B cell (primary cell): ENCODE measurements around the gene RPH3AL. TPM values are rescaled to one million over a fixed set of nuclear protein-coding genes. Genes with fewer than 3 reads are reported as not detected.

Source experiments
- ATAC-seq: fragments of 200-7000 bp; cut with Tn5 transposase; one replicate; pipeline ENCODE4 v1.10.0; 2021; ENCODE audit warnings: low read depth, mild to moderate bottlenecking, moderate number of reproducible peaks, moderate library complexity
- CTCF ChIA-PET: fragments of 350-600 bp; sonication (Branson Sonifier 250); formaldehyde crosslinking; loops from one replicate; lab custom pipeline; 2021; ENCODE audit warnings: antibody characterized with exemption, inconsistent platforms; lab: Charles Lee
- POLR2A ChIA-PET: fragments of 350-600 bp; sonication (Branson Sonifier 250); formaldehyde crosslinking; loops from one replicate; lab custom pipeline; 2021; ENCODE audit warnings: antibody characterized with exemption; lab: Charles Lee
- DNase-seq: peaks from one replicate; pipeline ENCODE4 v3.0.0; 2013
- H2AFZ ChIP-seq: 2 replicates; pipeline ENCODE4 v1.6.1; 2012; ENCODE audit warnings: mild to moderate bottlenecking, low read depth, low read length; ENCODE audit not compliant: insufficient read depth, poor library complexity, severe bottlenecking
- H3K27ac ChIP-seq, 2 donors: 1 replicate in 1 of 2; 2 replicates in 1 of 2; pipeline ENCODE4 v1.5.1; 2012 to 2013; ENCODE audit warnings: low read length in 2 of 2, mild to moderate bottlenecking in 2 of 2, moderate library complexity in 1 of 2
- H3K27me3 ChIP-seq, 4 experiments: fragments of 200-600 bp in 1 of 4; sonication (generic) in 1 of 4; replicated peaks in 1 of 4; 1 replicate in 2 of 4; 2 replicates in 2 of 4; pipeline versions ENCODE4 v1.6.1 to v1.7.0; 2013 to 2016; ENCODE audit warnings: low read length in 3 of 4, mild to moderate bottlenecking in 2 of 4, mixed read lengths in 1 of 4, moderate library complexity in 1 of 4; ENCODE audit not compliant: insufficient read depth in 4 of 4, control insufficient read depth in 3 of 4; ENCODE audit errors: control extremely low read depth in 1 of 4
- H3K36me3 ChIP-seq, 2 experiments: replicated peaks in 1 of 2; 1 replicate in 1 of 2; 2 replicates in 1 of 2; pipeline versions ENCODE4 v1.6.1 to v1.7.1; 2013; ENCODE audit warnings: low read length in 1 of 2; ENCODE audit not compliant: insufficient read depth in 2 of 2, control insufficient read depth in 1 of 2; ENCODE audit errors: control extremely low read depth in 1 of 2, extremely low read depth in 1 of 2
- H3K4me1 ChIP-seq, 2 donors: fragments of 200-600 bp in 1 of 2; sonication (generic) in 1 of 2; 1 replicate in 1 of 2; 2 replicates in 1 of 2; pipeline versions ENCODE4 v1.5.1 to v1.6.1; 2013 to 2017; ENCODE audit warnings: low read length in 2 of 2; ENCODE audit not compliant: control insufficient read depth in 2 of 2, insufficient read depth in 2 of 2
- H3K4me2 ChIP-seq: replicated peaks from 2 replicates; pipeline ENCODE3; 2012; ENCODE audit warnings: mild to moderate bottlenecking, low read depth, low read length; ENCODE audit not compliant: poor library complexity, severe bottlenecking
- H3K4me3 ChIP-seq, 5 experiments: fragments of 200-600 bp in 1 of 5; sonication (generic) in 1 of 5; 1 replicate in 3 of 5; 2 replicates in 2 of 5; pipeline versions ENCODE4 v1.5.1 to v1.7.0; 2011 to 2016; ENCODE audit warnings: low read length in 4 of 5, mild to moderate bottlenecking in 4 of 5, low read depth in 2 of 5, control low read depth in 1 of 5, moderate library complexity in 1 of 5; ENCODE audit not compliant: insufficient read depth in 1 of 5; ENCODE audit errors: control extremely low read depth in 1 of 5, extremely low read depth in 1 of 5
- H3K79me2 ChIP-seq: fragments of 200-600 bp; sonication (generic); one replicate; pipeline ENCODE4 v1.6.0; 2016; ENCODE audit warnings: low read length; ENCODE audit not compliant: control insufficient read depth, insufficient read depth
- H3K9ac ChIP-seq: fragments of 200-600 bp; sonication (generic); 2 replicates; pipeline ENCODE4 v1.6.1; 2017; ENCODE audit warnings: mild to moderate bottlenecking, low read length, moderate library complexity
- H3K9me3 ChIP-seq, 3 donors: one replicate each; pipeline versions ENCODE4 v1.6.1 to v1.7.1; 2013; ENCODE audit warnings: low read length in 2 of 3; ENCODE audit not compliant: control insufficient read depth in 2 of 3, insufficient read depth in 1 of 3; ENCODE audit errors: control extremely low read depth in 1 of 3
- H4K20me1 ChIP-seq: 2 replicates; pipeline ENCODE4 v1.6.0; 2012; ENCODE audit warnings: mild to moderate bottlenecking, low read length; ENCODE audit not compliant: insufficient read depth, control insufficient read depth, poor library complexity, severe bottlenecking
- H3K27ac Mint-ChIP-seq: one replicate; pipeline ENCODE4 v1.8.0; 2021; ENCODE audit warnings: mixed read lengths
- H3K27me3 Mint-ChIP-seq: one replicate; pipeline ENCODE4 v1.8.0; 2021; ENCODE audit warnings: mixed read lengths
- H3K4me1 Mint-ChIP-seq: one replicate; pipeline ENCODE4 v1.8.0; 2021; ENCODE audit warnings: mixed read lengths
- H3K4me3 Mint-ChIP-seq: one replicate; pipeline ENCODE4 v1.8.0; 2021; ENCODE audit warnings: mixed read lengths
- H3K9me3 Mint-ChIP-seq: one replicate; pipeline ENCODE4 v1.8.0; 2022; ENCODE audit warnings: mixed read lengths; ENCODE audit not compliant: insufficient read depth
- EZH2 ChIP-seq: IDR thresholded peaks from 2 replicates; pipeline ENCODE4 v1.6.1; 2012; ENCODE audit warnings: borderline replicate concordance, low read depth, mild to moderate bottlenecking, moderate library complexity, low read length; ENCODE audit not compliant: insufficient read depth, poor library complexity, severe bottlenecking
- WGBS: methylation state at CpG from one replicate; pipeline ENCODE4 v1.1.5; 2013; ENCODE audit warnings: missing lambda C conversion rate; ENCODE audit not compliant: insufficient coverage; 5-methylcytosine and 5-hydroxymethylcytosine counted together
- intact Hi-C: fragments of 100-400 bp; cut with micrococcal nuclease; formaldehyde crosslinking; loops from one replicate; pipeline ENCODE4 v1.10.0; 2022
- polyA plus RNA-seq: library from polyadenylated mRNA; depleted of rRNA; stranded (reverse); fragments of >200 nt; gene quantifications from 2 replicates; pipeline ENCODE4 v1.2.3, GENCODE V29; 2012
- total RNA-seq, 2 donors: library from RNA; stranded (reverse); fragments of 120-200 nt in 1 of 2; gene quantifications; 1 replicate in 1 of 2; 2 replicates in 1 of 2; pipeline versions ENCODE4 v1.2.3 to v1.2.4, GENCODE V29; 2013 to 2022
- TF ChIP-seq, protein P1 (sequence below): fragments of 200-600 bp; IDR thresholded peaks from one replicate; pipeline ENCODE4 v1.8.0; 2022; ENCODE audit warnings: antibody characterized with exemption, mild to moderate bottlenecking

Gene RPH3AL
- total and polyA plus RNA-seq, 2 donors (not counting 1 experiment from before 2014, with no cell fraction given): 10.8 to 13.3 TPM

DNA sequence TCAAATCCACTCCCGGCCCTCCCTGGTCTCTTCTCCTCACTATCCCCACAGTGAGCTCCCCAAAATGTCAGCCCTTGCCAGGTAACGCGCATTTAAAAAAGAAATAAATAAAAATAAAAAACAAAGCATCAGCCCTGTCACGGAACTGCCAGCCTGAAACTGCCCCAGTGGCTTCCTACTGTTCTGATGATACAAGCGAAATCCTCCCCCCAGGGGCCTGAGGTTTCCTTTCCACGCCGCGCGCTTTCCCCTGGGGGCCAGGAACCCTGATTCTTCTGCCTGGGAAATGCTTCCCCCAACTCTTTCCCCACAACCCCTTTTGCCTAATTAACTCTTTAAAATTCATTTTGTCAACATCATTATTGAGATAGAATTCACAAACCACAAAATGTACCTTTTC lies 12.2 kb upstream of the RPH3AL start:
- Histone ChIP-seq H3K27me3 (peaks cover 0 to 12% (median 0%) of the 10 kb centered on the region in 4 experiments), H3K4me1 (peaks cover 0 to 6% of the 10 kb centered on the region in 2 donors), H3K79me2 (no peaks in the 10 kb centered on the region), H4K20me1 (no peaks in the 10 kb centered on the region), H3K9ac (no peak overlapping the region), H3K27ac (no peak overlapping the region), H3K4me2 (no peak overlapping the region), H3K36me3 (no peaks in the 10 kb centered on the region), H3K4me3 (no peak overlapping the region), H3K9me3 (peaks cover 0 to 17% (median 0%) of the 10 kb centered on the region in 3 donors), H2AFZ (no peak overlapping the region)
- intact Hi-C loops: no loop called here
- Mint-ChIP-seq H3K9me3 (peaks cover 5% of the 10 kb centered on the region), H3K4me3 (no peak overlapping the region), H3K27ac (no peak overlapping the region), H3K27me3 (peaks cover 27% of the 10 kb centered on the region), H3K4me1 (peaks cover 12% of the 10 kb centered on the region)
- no peak for DNase-seq
- ATAC-seq: no peak
- CTCF ChIA-PET: no interaction called here
- POLR2A ChIA-PET: no interaction called here
- 9% methylated on average over 9 of the region's 9 CpGs for WGBS
- no peak for TF ChIP-seq EZH2
- TF ChIP-seq, protein P1, sequence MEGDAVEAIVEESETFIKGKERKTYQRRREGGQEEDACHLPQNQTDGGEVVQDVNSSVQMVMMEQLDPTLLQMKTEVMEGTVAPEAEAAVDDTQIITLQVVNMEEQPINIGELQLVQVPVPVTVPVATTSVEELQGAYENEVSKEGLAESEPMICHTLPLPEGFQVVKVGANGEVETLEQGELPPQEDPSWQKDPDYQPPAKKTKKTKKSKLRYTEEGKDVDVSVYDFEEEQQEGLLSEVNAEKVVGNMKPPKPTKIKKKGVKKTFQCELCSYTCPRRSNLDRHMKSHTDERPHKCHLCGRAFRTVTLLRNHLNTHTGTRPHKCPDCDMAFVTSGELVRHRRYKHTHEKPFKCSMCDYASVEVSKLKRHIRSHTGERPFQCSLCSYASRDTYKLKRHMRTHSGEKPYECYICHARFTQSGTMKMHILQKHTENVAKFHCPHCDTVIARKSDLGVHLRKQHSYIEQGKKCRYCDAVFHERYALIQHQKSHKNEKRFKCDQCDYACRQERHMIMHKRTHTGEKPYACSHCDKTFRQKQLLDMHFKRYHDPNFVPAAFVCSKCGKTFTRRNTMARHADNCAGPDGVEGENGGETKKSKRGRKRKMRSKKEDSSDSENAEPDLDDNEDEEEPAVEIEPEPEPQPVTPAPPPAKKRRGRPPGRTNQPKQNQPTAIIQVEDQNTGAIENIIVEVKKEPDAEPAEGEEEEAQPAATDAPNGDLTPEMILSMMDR: no peak

DNA sequence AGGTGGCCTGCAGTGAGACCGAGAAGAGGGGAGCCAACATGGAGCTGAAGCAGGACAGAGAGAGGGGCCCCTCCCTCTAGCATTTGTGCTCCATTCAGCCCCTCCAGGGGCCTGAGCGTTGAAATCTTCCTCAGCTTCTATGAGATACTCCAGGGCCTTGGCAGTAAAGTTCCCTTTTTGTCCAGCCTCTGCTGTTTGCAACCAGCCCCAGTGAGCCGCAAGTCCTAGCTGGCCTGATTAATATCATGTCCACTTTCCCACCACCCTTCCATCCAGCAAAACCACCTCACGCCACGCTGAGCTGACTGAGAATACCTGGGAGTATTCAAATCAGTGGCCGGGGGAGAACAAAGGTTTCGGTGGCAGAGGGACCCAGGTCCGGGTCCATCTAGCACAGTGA lies 11.7 kb upstream of the RPH3AL start:
- ChIA-PET POLR2A (no interaction called here), CTCF (interaction anchor here (0.7 kb wide), 1 partner anchor 336 kb away, joined by 3 read pairs; no protein-coding TSS in a partner anchor)
- H3K9me3 ChIP-seq: peaks cover 0 to 12% (median 0%) of the 10 kb centered on the region in 3 donors
- Mint-ChIP-seq H3K9me3 (peaks cover 5% of the 10 kb centered on the region), H3K4me3 (no peak overlapping the region), H3K4me1 (peaks cover 12% of the 10 kb centered on the region), H3K27ac (no peak overlapping the region), H3K27me3 (peaks cover 24% of the 10 kb centered on the region)
- H3K4me1 ChIP-seq: peaks cover 0 to 6% of the 10 kb centered on the region in 2 donors
- no peak overlapping the region for H3K4me3 ChIP-seq
- no peak for TF ChIP-seq EZH2
- TF ChIP-seq, protein P1: no peak
- no peak overlapping the region for H3K4me2 ChIP-seq
- 53% methylated on average over 8 of the region's 8 CpGs for WGBS
- DNase-seq: no peak
- no peaks in the 10 kb centered on the region for H4K20me1 ChIP-seq
- ATAC-seq: no peak
- H3K27ac ChIP-seq: no peak overlapping the region
- no peak overlapping the region for H2AFZ ChIP-seq
- intact Hi-C loops: no loop called here
- no peak overlapping the region for H3K9ac ChIP-seq
- peaks cover 0 to 12% (median 0%) of the 10 kb centered on the region in 4 experiments for H3K27me3 ChIP-seq
- no peaks in the 10 kb centered on the region for H3K79me2 ChIP-seq
- no peaks in the 10 kb centered on the region for H3K36me3 ChIP-seq
